CD14-positive monocyte (primary cell): ENCODE measurements around the gene PTPRD. TPM values are rescaled to one million over a fixed set of nuclear protein-coding genes. Genes with fewer than 3 reads are reported as not detected.

Experiments used
- DNase-seq, 3 donors: peaks; one replicate each; pipeline ENCODE4 v3.0.0-alpha.2; 2011 to 2022
- H2AFZ ChIP-seq: 2 replicates; pipeline ENCODE4 v1.6.0; 2012; ENCODE audit warnings: mild to moderate bottlenecking, low read depth, low read length, inconsistent platforms; ENCODE audit not compliant: insufficient read depth, poor library complexity, severe bottlenecking
- H3K27ac ChIP-seq, 2 donors: 1 replicate in 1 of 2; 2 replicates in 1 of 2; pipeline ENCODE4 v1.5.1; 2012 to 2013; ENCODE audit warnings: low read length in 2 of 2, control low read depth in 1 of 2, inconsistent platforms in 1 of 2, low read depth in 1 of 2, mild to moderate bottlenecking in 1 of 2
- H3K27me3 ChIP-seq, 2 donors: one replicate each; pipeline versions ENCODE4 v1.6.0 to v1.6.1; 2011 to 2013; ENCODE audit warnings: low read length in 2 of 2; ENCODE audit not compliant: control insufficient read depth in 2 of 2, insufficient read depth in 2 of 2
- H3K36me3 ChIP-seq, 2 donors: replicated peaks in 1 of 2; 1 replicate in 1 of 2; 2 replicates in 1 of 2; pipeline versions ENCODE4 v1.5.1 to v1.6.1; 2012 to 2013; ENCODE audit warnings: low read length in 2 of 2, control low read depth in 1 of 2, inconsistent platforms in 1 of 2, mild to moderate bottlenecking in 1 of 2; ENCODE audit not compliant: insufficient read depth in 2 of 2, control insufficient read depth in 1 of 2
- H3K4me1 ChIP-seq, 2 donors: 1 replicate in 1 of 2; 2 replicates in 1 of 2; pipeline versions ENCODE4 v1.5.1 to v1.6.1; 2012 to 2013; ENCODE audit warnings: low read length in 2 of 2, control low read depth in 1 of 2, inconsistent platforms in 1 of 2, mild to moderate bottlenecking in 1 of 2, moderate library complexity in 1 of 2; ENCODE audit not compliant: insufficient read depth in 2 of 2, control insufficient read depth in 1 of 2
- H3K4me2 ChIP-seq: replicated peaks from 2 replicates; pipeline ENCODE3; 2012; ENCODE audit warnings: low read length, moderate library complexity, mild to moderate bottlenecking; ENCODE audit not compliant: poor library complexity, severe bottlenecking; ENCODE audit errors: extremely low read depth
- H3K4me3 ChIP-seq, 3 experiments: fragments of 200-600 bp in 1 of 3; sonication (generic) in 1 of 3; replicated peaks in 1 of 3; 1 replicate in 2 of 3; 2 replicates in 1 of 3; pipeline ENCODE4 v1.5.1; 2011 to 2013; ENCODE audit warnings: low read length in 3 of 3, mild to moderate bottlenecking in 3 of 3, control low read depth in 2 of 3, low read depth in 2 of 3, inconsistent platforms in 1 of 3, moderate library complexity in 1 of 3
- H3K79me2 ChIP-seq: 2 replicates; pipeline ENCODE4 v1.6.0; 2012; ENCODE audit warnings: mild to moderate bottlenecking, control low read depth, inconsistent platforms, low read length, moderate library complexity; ENCODE audit not compliant: insufficient read depth
- H3K9ac ChIP-seq: 2 replicates; pipeline ENCODE4 v1.6.0; 2017; ENCODE audit warnings: low read length, mild to moderate bottlenecking; ENCODE audit not compliant: insufficient read depth, poor library complexity, severe bottlenecking
- H3K9me3 ChIP-seq, 2 donors: replicated peaks in 1 of 2; 1 replicate in 1 of 2; 2 replicates in 1 of 2; pipeline versions ENCODE4 v1.5.1 to v1.6.1; 2012 to 2013; ENCODE audit warnings: low read length in 2 of 2, control low read depth in 1 of 2; ENCODE audit not compliant: control insufficient read depth in 1 of 2, insufficient read depth in 1 of 2
- H4K20me1 ChIP-seq: 2 replicates; pipeline ENCODE4 v1.6.0; 2012; ENCODE audit warnings: mild to moderate bottlenecking, low read length, control low read depth, moderate library complexity; ENCODE audit not compliant: insufficient read depth
- H3K27ac Mint-ChIP-seq, 7 donors: one replicate each; pipeline ENCODE4 v1.8.0; 2020; ENCODE audit warnings: mild to moderate bottlenecking in 7 of 7, mixed read lengths in 7 of 7, moderate library complexity in 6 of 7, inconsistent platforms in 2 of 7
- H3K27me3 Mint-ChIP-seq, 3 donors: one replicate each; pipeline ENCODE4 v1.8.0; 2021 to 2022; ENCODE audit warnings: low read depth in 3 of 3, mild to moderate bottlenecking in 3 of 3, mixed read lengths in 3 of 3, moderate library complexity in 3 of 3, inconsistent platforms in 1 of 3
- H3K36me3 Mint-ChIP-seq, 2 donors: one replicate each; pipeline ENCODE4 v1.8.0; 2020; ENCODE audit warnings: mixed read lengths in 2 of 2, inconsistent platforms in 1 of 2, mild to moderate bottlenecking in 1 of 2
- H3K4me1 Mint-ChIP-seq: one replicate; pipeline ENCODE4 v1.8.0; 2020; ENCODE audit warnings: mild to moderate bottlenecking, mixed read lengths
- H3K4me3 Mint-ChIP-seq, 2 donors: one replicate each; pipeline ENCODE4 v1.8.0; 2020; ENCODE audit warnings: mild to moderate bottlenecking in 2 of 2, mixed read lengths in 2 of 2, moderate library complexity in 1 of 2
- H3K9me3 Mint-ChIP-seq, 7 donors: one replicate each; pipeline ENCODE4 v1.8.0; 2020 to 2022; ENCODE audit warnings: mixed read lengths in 7 of 7, mild to moderate bottlenecking in 6 of 7, moderate library complexity in 6 of 7, inconsistent platforms in 2 of 7
- CTCF ChIP-seq: fragments of 200-600 bp; IDR thresholded peaks from one replicate; pipeline ENCODE4 v1.8.0; 2022; ENCODE audit warnings: antibody characterized with exemption, mild to moderate bottlenecking
- WGBS: methylation state at CpG from one replicate; pipeline ENCODE4 v1.1.5; 2013; ENCODE audit warnings: missing lambda C conversion rate; ENCODE audit not compliant: insufficient coverage; 5-methylcytosine and 5-hydroxymethylcytosine counted together
- intact Hi-C, 2 donors: fragments of 100-400 bp; cut with micrococcal nuclease; formaldehyde crosslinking; loops; one replicate each; pipeline versions ENCODE4 v1.15.0 to v1.15.1; 2023
- polyA plus RNA-seq, 3 donors: library from polyadenylated mRNA; depleted of rRNA in 1 of 3; unstranded in 2 of 3; stranded (reverse) in 1 of 3; fragments of 300-500 nt in 2 of 3; fragments of >200 nt in 1 of 3; fragmentation: Illumina TruSeq in 2 of 3; gene quantifications; 1 replicate in 2 of 3; 2 replicates in 1 of 3; pipeline ENCODE4 v1.2.3, GENCODE V29; 2012 to 2021

The PTPRD gene
- polyA plus RNA-seq, 3 donors, result not detected

GRCh38 chr9:10226996-10227395 lies 385.8 kb downstream of the PTPRD start:
- no peak overlapping the region for H3K4me3 ChIP-seq
- H3K36me3 ChIP-seq, result no peaks in the 10 kb centered on the region
- Mint-ChIP-seq H3K36me3 (no peaks in the 10 kb centered on the region), H3K4me3 (no peak overlapping the region), H3K9me3 (peaks cover 0 to 2% (median 0%) of the 10 kb centered on the region in 7 donors), H3K27me3 (peaks cover 1 to 7% (median 2%) of the 10 kb centered on the region in 3 donors), H3K4me1 (no peaks in the 10 kb centered on the region), H3K27ac (no peak overlapping the region)
- no peak overlapping the region for H2AFZ ChIP-seq
- WGBS, result 83% methylated on average over 1 of the region's 4 CpGs
- no peaks in the 10 kb centered on the region for H3K4me1 ChIP-seq
- H3K27ac ChIP-seq, result no peak overlapping the region
- intact Hi-C loops, result no loop called here
- DNase-seq, result no peak
- H3K9ac ChIP-seq, result no peak overlapping the region
- no peaks in the 10 kb centered on the region for H3K9me3 ChIP-seq
- H3K4me2 ChIP-seq, result no peak overlapping the region
- no peaks in the 10 kb centered on the region for H3K79me2 ChIP-seq
- H3K27me3 ChIP-seq, result no peaks in the 10 kb centered on the region
- no peak for TF ChIP-seq CTCF
- no peaks in the 10 kb centered on the region for H4K20me1 ChIP-seq

DNA sequence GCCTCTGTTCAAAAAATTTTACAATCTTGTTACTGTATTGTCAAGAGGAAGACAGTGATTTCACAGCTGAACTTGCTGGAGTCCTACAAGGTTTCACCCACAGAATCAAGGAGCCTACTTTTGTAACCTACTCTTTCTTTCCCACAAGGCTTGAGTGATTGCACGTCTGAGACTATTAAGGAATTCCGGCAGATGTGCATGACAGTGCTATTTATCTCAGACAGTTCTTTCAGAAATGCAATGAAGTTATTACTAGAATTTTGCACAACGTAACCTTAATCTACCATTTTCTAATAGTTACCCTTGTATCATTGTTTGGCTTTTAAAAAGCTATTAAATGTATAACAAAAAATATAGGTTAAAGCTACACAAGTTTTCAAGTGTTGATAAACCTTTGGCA lies 400.1 kb downstream of the PTPRD start:
- no peak overlapping the region for H3K4me3 Mint-ChIP-seq
- peaks cover 4 to 8% (median 5%) of the 10 kb centered on the region in 3 donors for H3K27me3 Mint-ChIP-seq
- Histone ChIP-seq H2AFZ (no peak overlapping the region), H3K4me3 (no peak overlapping the region), H3K9ac (no peak overlapping the region), H3K4me1 (no peaks in the 10 kb centered on the region), H3K4me2 (no peak overlapping the region), H3K27ac (no peak overlapping the region), H4K20me1 (no peaks in the 10 kb centered on the region), H3K27me3 (no peaks in the 10 kb centered on the region), H3K36me3 (no peaks in the 10 kb centered on the region), H3K79me2 (no peaks in the 10 kb centered on the region), H3K9me3 (no peaks in the 10 kb centered on the region)
- H3K9me3 Mint-ChIP-seq, result peaks cover 0 to 3% (median 0%) of the 10 kb centered on the region in 7 donors
- no CpG with 5 or more reads among the region's 3 CpGs for WGBS
- DNase-seq, result no peak
- H3K27ac Mint-ChIP-seq, result no peak overlapping the region
- no peak for TF ChIP-seq CTCF
- H3K4me1 Mint-ChIP-seq, result no peaks in the 10 kb centered on the region
- no peaks in the 10 kb centered on the region for H3K36me3 Mint-ChIP-seq
- intact Hi-C loops, result no loop called here
